Tibial nerve (tissue), 3 donors: Measurements from ENCODE around the gene FMO3.

ENCODE experiments used
- CTCF ChIP-seq, 5 experiments: fragments of 200-600 bp in 3 of 5; fragments of 450-650 bp in 2 of 5; sonication (generic) in 3 of 5; IDR thresholded peaks; one replicate each; pipeline ENCODE4 v1.5.1; 2016 to 2019; ENCODE audit warnings: antibody characterized with exemption in 5 of 5, mild to moderate bottlenecking in 3 of 5, moderate library complexity in 2 of 5
- POLR2A ChIP-seq, 2 donors: fragments of 450-650 bp; IDR thresholded peaks; one replicate each; pipeline ENCODE4 v1.6.1; 2017; ENCODE audit warnings: antibody characterized with exemption in 2 of 2, mild to moderate bottlenecking in 2 of 2, moderate library complexity in 2 of 2

- no peak for TF ChIP-seq POLR2A (IDR thresholded peaks at IDR 0.05)
- no peak for TF ChIP-seq CTCF (IDR thresholded peaks at IDR 0.05)
Observed at GRCh38 chr1:171061425-171062143, 29.1 kb upstream of the FMO3 start.
